Cardiac fibroblast (primary cell): ENCODE results near the gene RBMS1.
A peak's percentile ranks its signal among the peaks of the same experiment; 100 is the strongest.

Experiments
- DNase-seq, 2 donors: peaks; one replicate each; pipeline versions ENCODE4 v3.0.0 to v3.0.0-alpha.2; 2010; ENCODE audit warnings: low read depth in 2 of 2
- H3K4me3 ChIP-seq, 2 donors: replicated peaks in 1 of 2; 1 replicate in 1 of 2; 2 replicates in 1 of 2; pipeline ENCODE4 v1.5.1; 2011; ENCODE audit warnings: low read depth in 2 of 2, low read length in 2 of 2, mild to moderate bottlenecking in 2 of 2, moderate library complexity in 1 of 2
- TF ChIP-seq, protein P1 (sequence below): IDR thresholded peaks from one replicate; pipeline ENCODE4 v1.5.1; 2011; ENCODE audit warnings: low read depth, mild to moderate bottlenecking, low read length, inconsistent platforms

The RBMS1 gene

DNA sequence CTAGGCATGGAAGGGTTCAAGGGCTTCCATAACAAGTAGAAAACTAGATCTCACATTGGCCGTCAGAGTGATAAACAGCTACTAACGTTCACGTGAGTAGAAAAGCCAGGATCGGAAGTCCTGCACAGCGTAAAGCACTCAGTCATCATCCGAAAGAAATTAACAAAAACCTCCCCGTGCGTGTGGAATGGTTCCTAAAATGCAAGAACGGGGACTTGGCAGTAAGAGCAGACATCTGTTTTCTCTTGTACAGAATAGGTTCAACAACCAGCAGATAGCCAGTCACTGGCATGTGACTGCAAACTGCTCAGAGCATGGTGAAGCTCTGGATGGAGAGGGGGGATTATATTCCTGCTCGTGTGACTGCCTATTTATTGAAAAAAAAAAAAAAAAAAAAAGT is 186.6 kb downstream of the RBMS1 start:
- TF ChIP-seq, protein P1, sequence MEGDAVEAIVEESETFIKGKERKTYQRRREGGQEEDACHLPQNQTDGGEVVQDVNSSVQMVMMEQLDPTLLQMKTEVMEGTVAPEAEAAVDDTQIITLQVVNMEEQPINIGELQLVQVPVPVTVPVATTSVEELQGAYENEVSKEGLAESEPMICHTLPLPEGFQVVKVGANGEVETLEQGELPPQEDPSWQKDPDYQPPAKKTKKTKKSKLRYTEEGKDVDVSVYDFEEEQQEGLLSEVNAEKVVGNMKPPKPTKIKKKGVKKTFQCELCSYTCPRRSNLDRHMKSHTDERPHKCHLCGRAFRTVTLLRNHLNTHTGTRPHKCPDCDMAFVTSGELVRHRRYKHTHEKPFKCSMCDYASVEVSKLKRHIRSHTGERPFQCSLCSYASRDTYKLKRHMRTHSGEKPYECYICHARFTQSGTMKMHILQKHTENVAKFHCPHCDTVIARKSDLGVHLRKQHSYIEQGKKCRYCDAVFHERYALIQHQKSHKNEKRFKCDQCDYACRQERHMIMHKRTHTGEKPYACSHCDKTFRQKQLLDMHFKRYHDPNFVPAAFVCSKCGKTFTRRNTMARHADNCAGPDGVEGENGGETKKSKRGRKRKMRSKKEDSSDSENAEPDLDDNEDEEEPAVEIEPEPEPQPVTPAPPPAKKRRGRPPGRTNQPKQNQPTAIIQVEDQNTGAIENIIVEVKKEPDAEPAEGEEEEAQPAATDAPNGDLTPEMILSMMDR: no peak
- DNase-seq: peak; percentile 83 to 96
- no peak overlapping the region for H3K4me3 ChIP-seq

DNA sequence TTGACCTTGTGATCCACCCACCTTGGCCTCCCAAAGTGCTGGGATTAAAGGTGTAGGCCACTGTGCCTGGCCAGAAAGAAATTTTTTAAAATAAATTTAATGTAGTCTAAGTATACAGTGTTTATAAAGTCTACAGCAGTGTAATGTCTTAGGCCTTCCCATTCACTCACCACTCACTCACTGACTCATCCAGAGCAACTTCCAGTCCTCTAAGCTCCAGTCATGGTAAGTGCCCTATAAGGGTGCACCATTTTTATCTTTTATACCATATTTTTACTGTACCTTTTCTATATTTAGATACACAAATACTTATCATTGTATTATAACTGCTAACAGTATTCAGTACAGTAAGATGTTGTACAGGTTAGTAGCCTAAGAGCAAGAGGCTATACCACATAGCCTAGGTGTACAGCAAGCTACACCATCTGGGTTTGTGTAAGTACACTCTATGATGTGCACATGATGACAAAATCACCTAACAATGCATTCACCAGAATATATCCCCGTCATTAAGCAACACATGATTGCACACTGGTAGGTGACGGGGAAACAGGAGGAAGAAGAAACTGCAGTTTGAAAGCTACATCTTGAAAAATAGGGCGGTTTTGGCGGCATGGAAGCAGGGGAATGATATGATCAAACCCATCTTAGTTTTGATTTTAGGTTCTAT is 188.4 kb downstream of the RBMS1 start:
- peak; percentile 46 to 92 for DNase-seq
- H3K4me3 ChIP-seq: no peak overlapping the region
- TF ChIP-seq, protein P1: no peak

DNA sequence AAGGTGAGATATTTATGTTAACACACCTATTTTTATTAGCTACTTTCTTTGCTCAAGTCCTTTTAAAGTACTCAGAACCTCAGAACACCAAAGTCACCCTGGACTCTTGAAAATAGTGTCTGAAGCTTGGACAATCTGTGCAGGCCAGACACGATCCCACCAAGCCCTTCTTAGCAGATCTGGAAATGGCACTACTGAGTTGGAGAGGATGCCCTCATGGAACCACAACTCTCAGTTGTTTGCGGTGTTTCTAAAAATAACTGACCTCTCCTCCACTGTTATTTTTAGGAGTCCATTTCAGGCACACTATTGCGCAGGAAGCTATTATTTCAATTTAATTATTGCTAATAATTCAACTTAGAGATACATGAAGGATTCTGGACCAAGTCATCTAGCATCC is 190.1 kb downstream of the RBMS1 start:
- TF ChIP-seq, protein P1: no peak
- H3K4me3 ChIP-seq: no peak overlapping the region
- no peak for DNase-seq

DNA sequence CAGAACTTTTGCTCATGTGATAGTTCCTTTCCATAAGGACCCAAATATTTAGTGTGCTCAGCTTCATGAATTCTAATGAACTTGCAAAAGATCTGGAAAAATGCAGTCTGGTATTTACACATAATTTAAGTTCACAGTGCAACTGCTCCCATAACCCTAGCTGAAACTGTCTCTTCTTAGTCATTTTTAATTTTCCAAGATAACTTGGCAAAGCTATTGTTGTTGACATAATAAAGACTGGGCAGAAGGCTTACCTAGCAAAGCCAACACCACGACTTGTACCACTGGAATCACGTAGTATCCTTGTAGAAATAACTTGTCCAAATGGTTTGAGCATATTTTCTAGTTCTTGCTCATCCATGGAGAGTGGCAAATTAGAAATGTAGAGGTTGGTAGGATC is 190.5 kb downstream of the RBMS1 start:
- H3K4me3 ChIP-seq: no peak overlapping the region
- DNase-seq: no peak
- TF ChIP-seq, protein P1: no peak

DNA sequence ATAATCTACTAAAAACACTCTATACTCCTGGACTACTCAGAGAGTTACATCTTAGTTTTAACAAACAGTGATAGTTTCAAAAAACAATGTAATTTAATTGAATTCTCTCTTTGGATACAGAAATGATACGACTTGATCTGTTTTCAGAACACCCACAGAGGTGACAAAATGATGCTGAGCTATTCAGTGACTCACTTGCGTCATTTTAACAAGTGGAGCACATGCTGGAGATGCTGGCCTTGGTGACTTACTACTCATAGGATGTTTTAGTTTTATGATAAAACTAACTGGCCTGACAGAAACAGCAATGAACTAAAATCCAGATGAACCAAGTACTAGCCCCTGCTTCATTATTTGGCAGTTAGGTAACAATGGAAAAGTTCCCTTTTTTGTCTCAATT is 192.2 kb downstream of the RBMS1 start:
- no peak overlapping the region for H3K4me3 ChIP-seq
- TF ChIP-seq, protein P1: no peak
- peak in 1 of 2 donors; percentile 52 for DNase-seq

DNA sequence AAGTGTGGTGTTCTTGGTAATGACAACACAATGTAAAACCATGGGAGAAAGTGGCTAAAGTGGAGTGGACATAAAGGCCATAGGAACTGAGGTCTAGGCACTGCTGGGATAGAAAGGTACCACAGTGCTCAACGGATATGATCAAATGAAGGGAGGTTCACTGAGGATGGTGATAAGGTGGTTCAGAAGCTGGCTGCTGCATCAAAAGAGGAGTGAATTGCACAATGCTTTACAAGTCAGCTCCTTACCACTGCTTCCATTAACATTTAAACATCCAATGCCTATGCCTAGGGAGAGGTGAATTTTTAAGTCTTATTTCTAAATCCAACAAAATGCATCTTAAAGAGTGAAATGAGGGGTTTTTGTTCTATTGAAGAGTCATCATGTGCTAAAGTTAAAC is 193.4 kb downstream of the RBMS1 start:
- TF ChIP-seq, protein P1: no peak
- no peak overlapping the region for H3K4me3 ChIP-seq
- no peak for DNase-seq

DNA sequence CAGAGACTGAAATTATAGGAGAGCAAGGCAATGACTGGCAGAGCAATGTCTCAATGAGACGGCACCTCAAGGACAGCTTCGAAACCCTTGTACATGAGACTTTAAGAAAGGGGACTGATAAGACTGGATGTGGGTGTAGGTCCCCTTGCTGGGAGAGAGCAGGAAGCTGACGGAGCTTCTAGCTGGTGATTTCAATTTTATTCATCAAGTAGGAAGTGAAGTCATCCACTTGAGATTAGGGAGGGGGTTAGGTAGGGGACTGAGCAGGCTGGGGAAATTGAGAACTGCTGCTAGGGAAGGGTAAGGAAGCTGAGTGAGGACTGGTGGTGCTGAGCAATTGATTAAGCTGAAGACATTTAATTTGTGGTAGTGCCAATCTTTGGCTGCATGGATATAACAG is 194.1 kb downstream of the RBMS1 start:
- peak; percentile 67 to 72 for DNase-seq
- TF ChIP-seq, protein P1: no peak
- H3K4me3 ChIP-seq: no peak overlapping the region
